Measurements from ENCODE around the gene CACUL1.

- TF ChIP-seq CTCF (IDR thresholded peaks at IDR 0.05) (no peak), POLR2A (IDR thresholded peaks at IDR 0.05) (no peak), POLR2AphosphoS5 (IDR thresholded peaks at IDR 0.05) (no peak), EP300 (IDR thresholded peaks at IDR 0.05; ENCODE audit: low read depth) (no peak)
Measured at GRCh38 chr10:118748041-118748440, 6.7 kb downstream of the CACUL1 start.

Data from transverse colon (tissue), 4 donors.